Breast epithelium (tissue), 4 donors: Measurements from ENCODE around the gene CNP. TPM values are rescaled to one million over a fixed set of nuclear protein-coding genes. Genes with fewer than 3 reads are reported as not detected.
A peak's percentile ranks its signal among the peaks of the same experiment; 100 is the strongest.

Experiments used
- DNase-seq, 2 donors: peaks; one replicate each; pipeline ENCODE4 v3.0.0-alpha.2; 2019; ENCODE audit warnings: low spot score in 2 of 2
- H3K27ac ChIP-seq, 2 donors: fragments of 200-600 bp; sonication (generic) in 1 of 2; one replicate each; pipeline ENCODE4 v1.5.1; 2016 to 2019; ENCODE audit warnings: mild to moderate bottlenecking in 1 of 2
- H3K27me3 ChIP-seq, 2 donors: fragments of 200-600 bp; sonication (generic) in 1 of 2; one replicate each; pipeline versions ENCODE4 v1.5.1 to v1.6.0; 2017 to 2019; ENCODE audit warnings: control low read depth in 1 of 2, mild to moderate bottlenecking in 1 of 2
- H3K36me3 ChIP-seq: fragments of 200-600 bp; one replicate; pipeline ENCODE4 v1.5.1; 2019
- H3K4me1 ChIP-seq, 2 donors: fragments of 200-600 bp; sonication (generic); one replicate each; pipeline ENCODE4 v1.5.1; 2016 to 2019; ENCODE audit warnings: control low read depth in 1 of 2
- H3K4me3 ChIP-seq, 3 donors: fragments of 200-600 bp; sonication (generic); 1 replicate in 2 of 3; 2 replicates in 1 of 3; pipeline ENCODE4 v1.5.1; 2016 to 2019; ENCODE audit warnings: mild to moderate bottlenecking in 3 of 3, moderate library complexity in 2 of 3
- H3K9me3 ChIP-seq, 2 donors: fragments of 200-600 bp; sonication (generic) in 1 of 2; one replicate each; pipeline ENCODE4 v1.5.1; 2016 to 2019; ENCODE audit warnings: control low read depth in 1 of 2
- POLR2A ChIP-seq: fragments of 450-650 bp; IDR thresholded peaks from one replicate; pipeline ENCODE4 v1.6.1; 2016; ENCODE audit warnings: antibody characterized with exemption, mild to moderate bottlenecking, moderate library complexity
- POLR2AphosphoS5 ChIP-seq, 3 donors: sonication (generic); formaldehyde crosslinking; IDR thresholded peaks; one replicate each; pipeline ENCODE4 v1.6.1; 2017; ENCODE audit warnings: antibody characterized with exemption in 3 of 3
- intact Hi-C: fragments of 100-400 bp; cut with DNase I; formaldehyde crosslinking; loops from one replicate; pipeline ENCODE4 v1.15.1; 2023; ENCODE audit warnings: low total_unique reads
- total RNA-seq, 3 donors: library from RNA; depleted of rRNA; stranded (reverse); fragments of >200 nt; gene quantifications; one replicate each; pipeline ENCODE4 v1.1.0, GENCODE V29; 2016
- TF ChIP-seq, protein P1 (sequence below), 3 donors: fragments of 450-650 bp; IDR thresholded peaks; one replicate each; pipeline ENCODE4 v1.5.1; 2016 to 2017; ENCODE audit warnings: antibody characterized with exemption in 3 of 3, mild to moderate bottlenecking in 3 of 3, moderate library complexity in 3 of 3

The CNP gene
- total RNA-seq, 3 donors from 2014 or later: 51.8 to 55.5 (median 53.7) TPM

DNA sequence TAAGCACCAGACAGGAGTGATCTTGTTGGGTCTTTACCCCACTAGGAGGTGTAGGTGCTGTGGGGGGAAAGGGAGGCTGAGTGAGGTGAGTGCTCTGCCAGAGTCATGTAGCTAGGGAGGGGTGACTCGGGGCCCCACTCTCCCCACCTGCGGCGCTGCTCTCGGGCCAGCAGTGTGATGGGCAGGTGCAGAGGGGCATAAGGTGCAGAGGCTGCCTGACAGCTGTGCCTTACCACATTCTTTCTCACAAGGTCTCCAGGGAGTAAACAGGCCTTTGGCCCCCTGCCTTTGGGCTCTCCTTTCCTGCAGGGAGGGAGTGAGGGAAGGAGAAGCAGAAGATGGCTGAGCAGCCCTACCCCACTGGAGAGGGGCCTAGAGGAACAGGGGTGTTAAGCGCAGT, 4.5 kb upstream of the CNP start:
- Histone ChIP-seq H3K4me3 (no peak overlapping the region), H3K36me3 (no peaks in the 10 kb centered on the region), H3K4me1 (no peaks in the 10 kb centered on the region), H3K27ac (no peak overlapping the region), H3K27me3 (no peaks in the 10 kb centered on the region), H3K9me3 (no peaks in the 10 kb centered on the region)
- no peak for DNase-seq
- intact Hi-C loops: loop anchor here (5.0 to 10.0 kb wide), 3 partner anchors 63 to 815 kb away; partner anchors contain the start of gene NKIRAS2
- TF ChIP-seq, protein P1, sequence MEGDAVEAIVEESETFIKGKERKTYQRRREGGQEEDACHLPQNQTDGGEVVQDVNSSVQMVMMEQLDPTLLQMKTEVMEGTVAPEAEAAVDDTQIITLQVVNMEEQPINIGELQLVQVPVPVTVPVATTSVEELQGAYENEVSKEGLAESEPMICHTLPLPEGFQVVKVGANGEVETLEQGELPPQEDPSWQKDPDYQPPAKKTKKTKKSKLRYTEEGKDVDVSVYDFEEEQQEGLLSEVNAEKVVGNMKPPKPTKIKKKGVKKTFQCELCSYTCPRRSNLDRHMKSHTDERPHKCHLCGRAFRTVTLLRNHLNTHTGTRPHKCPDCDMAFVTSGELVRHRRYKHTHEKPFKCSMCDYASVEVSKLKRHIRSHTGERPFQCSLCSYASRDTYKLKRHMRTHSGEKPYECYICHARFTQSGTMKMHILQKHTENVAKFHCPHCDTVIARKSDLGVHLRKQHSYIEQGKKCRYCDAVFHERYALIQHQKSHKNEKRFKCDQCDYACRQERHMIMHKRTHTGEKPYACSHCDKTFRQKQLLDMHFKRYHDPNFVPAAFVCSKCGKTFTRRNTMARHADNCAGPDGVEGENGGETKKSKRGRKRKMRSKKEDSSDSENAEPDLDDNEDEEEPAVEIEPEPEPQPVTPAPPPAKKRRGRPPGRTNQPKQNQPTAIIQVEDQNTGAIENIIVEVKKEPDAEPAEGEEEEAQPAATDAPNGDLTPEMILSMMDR (IDR thresholded peaks at IDR 0.05): no peak
- TF ChIP-seq POLR2AphosphoS5 (IDR thresholded peaks at IDR 0.05) (no peak), POLR2A (no peak)

DNA sequence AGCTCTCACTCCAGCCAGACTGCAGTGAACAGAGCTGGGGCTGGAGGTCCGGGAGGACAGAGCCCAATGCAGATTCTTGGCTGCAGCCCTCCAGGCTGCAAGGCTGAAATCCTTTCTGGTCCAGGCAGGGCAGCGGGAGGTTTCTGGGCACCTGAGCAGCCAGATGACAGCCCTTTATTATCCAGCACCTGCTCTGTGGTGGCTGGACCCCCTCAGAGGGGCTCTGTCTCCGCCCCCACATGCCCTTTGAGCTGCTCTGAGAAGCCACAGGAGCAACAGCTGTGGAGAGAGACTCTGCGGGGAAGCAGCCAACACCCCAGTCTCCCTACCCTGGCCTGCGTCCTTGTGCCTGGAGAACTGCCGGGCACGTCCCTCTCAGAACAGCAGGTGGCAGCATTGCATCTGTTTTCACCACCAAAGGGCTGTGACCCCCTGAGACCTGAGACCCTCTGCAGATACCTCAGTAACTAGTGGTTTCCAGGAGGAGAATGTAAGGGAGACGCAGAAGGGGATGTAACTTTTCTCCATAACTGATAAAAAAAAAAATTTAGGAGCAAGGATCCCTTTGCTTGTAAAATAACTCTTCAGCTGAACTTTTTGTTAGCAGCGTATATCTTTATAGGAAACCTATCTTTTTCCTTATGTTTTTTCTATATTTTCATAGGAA, 3.7 kb upstream of the CNP start:
- intact Hi-C loops: loop anchor here (5.0 to 10.0 kb wide), 3 partner anchors 62 to 814 kb away; partner anchors contain the start of gene NKIRAS2
- DNase-seq: peak; percentile 59 to 65
- Histone ChIP-seq H3K36me3 (no peaks in the 10 kb centered on the region), H3K9me3 (no peaks in the 10 kb centered on the region), H3K27me3 (no peaks in the 10 kb centered on the region), H3K4me3 (no peak overlapping the region), H3K4me1 (no peaks in the 10 kb centered on the region), H3K27ac (no peak overlapping the region)
- no peak for TF ChIP-seq POLR2A
- peak in 1 of 3 donors; percentile 28 for TF ChIP-seq POLR2AphosphoS5 (IDR thresholded peaks at IDR 0.05)
- TF ChIP-seq, protein P1 (IDR thresholded peaks at IDR 0.05): peak; percentile 64 to 86 (median 84)

DNA sequence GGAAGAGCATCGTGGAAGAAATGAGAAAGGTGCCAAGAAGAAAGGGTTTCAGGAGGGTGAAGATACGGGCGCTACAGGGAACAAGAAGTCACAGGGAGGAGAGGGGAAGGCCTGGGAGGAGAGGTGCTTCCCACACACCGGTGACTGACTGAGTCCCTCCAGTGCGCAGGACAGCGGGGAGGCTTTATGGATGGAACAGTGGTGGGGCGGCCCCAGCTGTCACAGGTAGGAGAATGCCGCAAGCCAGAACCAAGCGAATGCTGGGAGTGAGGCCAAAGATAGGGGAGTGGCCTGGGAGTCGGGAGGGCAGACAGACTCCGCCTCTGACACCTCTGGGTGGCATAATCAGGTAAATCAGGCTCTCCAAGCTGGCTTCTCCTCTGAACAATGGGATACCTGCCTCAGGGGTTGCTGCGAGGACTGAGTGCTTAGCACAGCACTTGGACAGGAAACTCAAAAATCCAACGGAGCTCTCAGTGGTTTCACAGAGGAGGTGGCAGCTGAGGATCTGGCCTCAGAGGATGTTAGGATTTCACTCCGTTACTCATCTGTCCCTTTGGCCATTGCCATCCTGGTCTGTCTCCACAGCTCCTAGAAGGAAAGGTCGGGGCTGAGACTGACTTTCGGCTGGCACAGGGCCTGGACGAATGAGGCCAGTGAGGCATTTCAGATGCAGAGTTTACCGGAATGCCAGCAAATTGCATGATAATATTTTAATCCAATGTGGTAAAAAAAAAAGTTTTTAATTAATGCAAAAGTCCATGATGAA, 717 bp upstream of the CNP start:
- Histone ChIP-seq H3K36me3 (no peaks in the 10 kb centered on the region), H3K4me1 (peaks cover 0 to 11% of the 10 kb centered on the region in 2 donors), H3K27me3 (no peaks in the 10 kb centered on the region), H3K9me3 (no peaks in the 10 kb centered on the region), H3K27ac (peak overlapping the region; percentile 79 to 90), H3K4me3 (peak overlapping the region; percentile 92 to 94 (median 92))
- DNase-seq: peak; percentile 78 to 93
- TF ChIP-seq POLR2AphosphoS5 (IDR thresholded peaks at IDR 0.05): peak in 2 of 3 donors; percentile 6 to 22
- TF ChIP-seq POLR2A: no peak
- TF ChIP-seq, protein P1 (IDR thresholded peaks at IDR 0.05): peak in 1 of 3 donors; percentile 17
- intact Hi-C loops: loop anchor here (10.0 kb wide), 2 partner anchors 59 to 139 kb away; partner anchors contain the start of gene NKIRAS2

DNA sequence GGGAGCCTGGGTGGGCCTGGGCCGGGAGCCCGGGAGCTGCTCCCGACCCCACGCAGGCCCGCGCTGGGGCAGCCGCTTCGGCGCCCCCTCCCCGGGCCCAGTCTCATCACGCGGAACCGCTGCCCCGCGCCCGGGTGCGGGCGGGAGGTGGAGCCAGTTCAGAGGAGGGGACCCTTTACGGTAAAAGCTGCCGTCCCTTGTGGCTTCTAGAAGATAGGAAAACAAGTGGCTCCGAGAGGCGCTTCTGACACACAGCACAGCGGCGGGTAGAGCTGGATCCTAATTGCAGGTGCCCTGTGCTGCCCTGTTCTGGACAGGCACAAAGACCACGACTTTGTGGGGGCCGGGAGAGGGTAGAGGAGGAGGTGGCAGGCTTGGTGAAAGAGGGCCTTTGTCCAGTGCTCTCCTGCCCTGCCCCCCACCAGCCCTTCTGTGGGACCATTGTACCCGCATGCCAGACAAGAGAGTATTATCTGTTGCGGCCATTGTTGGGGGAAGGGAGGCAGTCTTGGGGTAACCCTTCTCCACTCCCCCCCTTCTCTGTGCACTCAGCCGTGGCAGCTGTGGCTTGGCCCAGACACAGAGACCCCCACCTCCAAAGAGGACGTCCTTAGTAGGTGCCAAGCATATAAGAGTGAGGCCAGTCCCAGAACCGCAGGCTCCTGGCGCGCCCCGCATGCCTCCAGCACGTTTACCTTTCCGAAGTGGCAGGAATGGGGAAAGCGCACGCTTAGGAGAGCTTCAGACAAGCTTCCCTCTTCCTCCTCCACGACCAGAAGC, 736 bp downstream of the CNP start:
- Histone ChIP-seq H3K27me3 (no peaks in the 10 kb centered on the region), H3K4me1 (peaks cover 5 to 21% of the 10 kb centered on the region in 2 donors), H3K9me3 (no peaks in the 10 kb centered on the region), H3K27ac (peak overlapping the region; percentile 90 to 91), H3K36me3 (no peaks in the 10 kb centered on the region), H3K4me3 (peak overlapping the region; percentile 92 to 94 (median 92))
- intact Hi-C loops: loop anchor here (10.0 kb wide), 2 partner anchors 57 to 137 kb away; partner anchors contain the start of gene NKIRAS2
- DNase-seq: no peak
- TF ChIP-seq POLR2AphosphoS5 (IDR thresholded peaks at IDR 0.05): no peak
- TF ChIP-seq POLR2A: no peak
- TF ChIP-seq, protein P1 (IDR thresholded peaks at IDR 0.05): no peak
